ENCODE data around the gene ANO6.

- no peak for TF ChIP-seq CTCF (IDR thresholded peaks at IDR 0.05; ENCODE audit: low read length)
- no peak for TF ChIP-seq EZH2phosphoT487 (IDR thresholded peaks at IDR 0.05; ENCODE audit: low read length)
- TF ChIP-seq EZH2 (optimal IDR thresholded peaks at IDR 0.05; ENCODE audit: low read depth, low read length) = no peak
Observed at GRCh38 chr12:45478931-45479330, 263.0 kb downstream of the ANO6 start.
